H9 (cell line): ENCODE results near the gene LYPD4. TPM values are rescaled to one million over a fixed set of nuclear protein-coding genes. Genes with fewer than 3 reads are reported as not detected.

Experiments used
- DNase-seq: peaks from one replicate; pipeline ENCODE4 v3.0.0-alpha.2; 2017
- H2AFZ ChIP-seq: one replicate; pipeline ENCODE4 v1.6.1; 2013; ENCODE audit warnings: mild to moderate bottlenecking, low read length, control low read depth, moderate library complexity
- H2AK5ac ChIP-seq: 2 replicates; pipeline ENCODE4 v1.6.1; 2013; ENCODE audit warnings: low read length, control low read depth, mixed read lengths; ENCODE audit not compliant: insufficient read length
- H2BK120ac ChIP-seq: one replicate; pipeline ENCODE4 v1.6.1; 2013; ENCODE audit warnings: low read depth, mild to moderate bottlenecking, low read length, control low read depth, inconsistent platforms; ENCODE audit not compliant: poor library complexity, severe bottlenecking
- H2BK12ac ChIP-seq: 2 replicates; pipeline ENCODE4 v1.6.1; 2013; ENCODE audit warnings: low read length, control low read depth, mixed read lengths, low read depth; ENCODE audit not compliant: insufficient read length
- H2BK15ac ChIP-seq: 2 replicates; pipeline ENCODE4 v1.6.1; 2013; ENCODE audit warnings: low read depth, low read length, control low read depth
- H2BK20ac ChIP-seq: one replicate; pipeline ENCODE4 v1.6.1; 2013; ENCODE audit warnings: low read depth, mild to moderate bottlenecking, low read length, control low read depth, inconsistent platforms; ENCODE audit not compliant: poor library complexity, severe bottlenecking
- H2BK5ac ChIP-seq: 2 replicates; pipeline ENCODE4 v1.6.1; 2013; ENCODE audit warnings: low read length, control low read depth, mixed read lengths; ENCODE audit not compliant: insufficient read length
- H3K14ac ChIP-seq: 2 replicates; pipeline ENCODE4 v1.6.1; 2013; ENCODE audit warnings: low read length, control low read depth; ENCODE audit not compliant: insufficient read depth
- H3K18ac ChIP-seq: 2 replicates; pipeline ENCODE4 v1.6.1; 2013; ENCODE audit warnings: low read depth, mild to moderate bottlenecking, mixed read lengths, low read length, control low read depth; ENCODE audit not compliant: insufficient read length
- H3K23ac ChIP-seq: 2 replicates; pipeline ENCODE4 v1.6.1; 2013; ENCODE audit warnings: low read length, control low read depth, mixed read lengths, low read depth; ENCODE audit not compliant: insufficient read length
- H3K23me2 ChIP-seq: 2 replicates; pipeline ENCODE4 v1.6.1; 2013; ENCODE audit warnings: low read depth, mild to moderate bottlenecking, mixed read lengths, low read length, control low read depth; ENCODE audit not compliant: insufficient read length, poor library complexity, severe bottlenecking
- H3K27ac ChIP-seq: 2 replicates; pipeline ENCODE4 v1.5.1; 2013; ENCODE audit warnings: low read length, control low read depth, mixed read lengths, low read depth; ENCODE audit not compliant: insufficient read length
- H3K27me3 ChIP-seq: 2 replicates; pipeline ENCODE4 v1.6.1; 2013; ENCODE audit warnings: low read length, control low read depth, inconsistent platforms; ENCODE audit not compliant: insufficient read depth
- H3K4ac ChIP-seq: 2 replicates; pipeline ENCODE4 v1.6.1; 2013; ENCODE audit warnings: low read depth, mild to moderate bottlenecking, control low read depth, inconsistent platforms, low read length, moderate library complexity
- H3K4me1 ChIP-seq: 2 replicates; pipeline ENCODE4 v1.6.1; 2013; ENCODE audit warnings: low read length, control low read depth, inconsistent platforms; ENCODE audit not compliant: insufficient read depth
- H3K4me2 ChIP-seq: 2 replicates; pipeline ENCODE4 v1.6.1; 2013; ENCODE audit warnings: low read length, control low read depth, mixed read lengths; ENCODE audit not compliant: insufficient read length, insufficient read depth
- H3K56ac ChIP-seq: 2 replicates; pipeline ENCODE4 v1.6.1; 2013; ENCODE audit warnings: low read depth, mild to moderate bottlenecking, mixed read lengths, low read length, control low read depth; ENCODE audit not compliant: insufficient read length
- H3K79me1 ChIP-seq: 2 replicates; pipeline ENCODE4 v1.6.1; 2013; ENCODE audit warnings: low read depth, mild to moderate bottlenecking, moderate library complexity, low read length, control low read depth, inconsistent platforms; ENCODE audit not compliant: insufficient read depth, poor library complexity, severe bottlenecking
- H3K79me2 ChIP-seq: 2 replicates; pipeline ENCODE4 v1.6.1; 2013; ENCODE audit warnings: low read length, control low read depth, inconsistent platforms; ENCODE audit not compliant: insufficient read depth
- H3K9ac ChIP-seq: 2 replicates; pipeline ENCODE4 v1.6.1; 2013; ENCODE audit warnings: low read length, control low read depth, mixed read lengths; ENCODE audit not compliant: insufficient read length; ENCODE audit errors: extremely low read depth
- H3K9me3 ChIP-seq: one replicate; pipeline ENCODE4 v1.6.1; 2013; ENCODE audit warnings: low read depth, low read length, inconsistent platforms; ENCODE audit not compliant: control insufficient read depth
- H3T11ph ChIP-seq: one replicate; pipeline ENCODE4 v1.6.1; 2013; ENCODE audit warnings: mild to moderate bottlenecking, low read length, control low read depth, inconsistent platforms
- H4K20me1 ChIP-seq: one replicate; pipeline ENCODE4 v1.6.1; 2013; ENCODE audit not compliant: control insufficient read depth, insufficient read length, insufficient read depth
- H4K5ac ChIP-seq: 2 replicates; pipeline ENCODE4 v1.6.1; 2013; ENCODE audit warnings: low read depth, mild to moderate bottlenecking, mixed read lengths, low read length, control low read depth; ENCODE audit not compliant: insufficient read length
- H4K8ac ChIP-seq: replicated peaks from 2 replicates; pipeline ENCODE4 v1.6.1; 2013; ENCODE audit warnings: low read length, control low read depth, mixed read lengths, low read depth; ENCODE audit not compliant: insufficient read length
- H4K91ac ChIP-seq: 2 replicates; pipeline ENCODE4 v1.6.1; 2013; ENCODE audit warnings: low read depth, mild to moderate bottlenecking, moderate library complexity, mixed read lengths, low read length, control low read depth; ENCODE audit not compliant: insufficient read length
- H3K27ac Mint-ChIP-seq, 3 experiments: 2 replicates in 2 of 3; 3 replicates in 1 of 3; pipeline ENCODE4 v1.8.0; 2020 to 2021; ENCODE audit warnings: mixed read lengths in 3 of 3, mild to moderate bottlenecking in 1 of 3, moderate library complexity in 1 of 3
- H3K27me3 Mint-ChIP-seq: 2 replicates; pipeline ENCODE4 v1.8.0; 2021; ENCODE audit warnings: low read depth, mild to moderate bottlenecking, moderate library complexity, mixed read lengths
- H3K36me3 Mint-ChIP-seq, 3 experiments: 2 replicates in 2 of 3; 3 replicates in 1 of 3; pipeline ENCODE4 v1.8.0; 2020 to 2021; ENCODE audit warnings: low read depth in 3 of 3, mixed read lengths in 3 of 3; ENCODE audit not compliant: insufficient read depth in 1 of 3
- H3K4me1 Mint-ChIP-seq, 2 experiments: 2 replicates each; pipeline ENCODE4 v1.8.0; 2020; ENCODE audit warnings: mixed read lengths in 2 of 2
- H3K4me3 Mint-ChIP-seq, 2 experiments: 2 replicates in 1 of 2; 3 replicates in 1 of 2; pipeline ENCODE4 v1.8.0; 2020 to 2021; ENCODE audit warnings: mild to moderate bottlenecking in 2 of 2, mixed read lengths in 2 of 2, moderate library complexity in 1 of 2
- H3K9me3 Mint-ChIP-seq, 2 experiments: 2 replicates in 1 of 2; 3 replicates in 1 of 2; pipeline ENCODE4 v1.8.0; 2020; ENCODE audit warnings: mild to moderate bottlenecking in 2 of 2, mixed read lengths in 2 of 2, moderate library complexity in 1 of 2
- WGBS: extraction: QIAGEN DNeasy Blood & Tissue Kit; methylation state at CpG from one replicate; pipeline ENCODE4 v1.1.7; 2013; ENCODE audit warnings: missing lambda C conversion rate, low lambda C conversion rate, mixed read lengths; ENCODE audit not compliant: insufficient read length; ENCODE audit errors: extremely low coverage; 5-methylcytosine and 5-hydroxymethylcytosine counted together
- total RNA-seq: library from RNA; stranded (reverse); gene quantifications from 2 replicates; pipeline ENCODE4 v1.2.1, GENCODE V29; 2021
- TF ChIP-seq, protein P1 (sequence below): fragments of 200-600 bp; sonication (generic); conservative IDR thresholded peaks from 3 replicates; pipeline ENCODE4 v1.8.0; 2021; ENCODE audit warnings: antibody characterized with exemption, mild to moderate bottlenecking

The LYPD4 gene
- total RNA-seq, 1 experiment from 2014 or later = not detected

DNA sequence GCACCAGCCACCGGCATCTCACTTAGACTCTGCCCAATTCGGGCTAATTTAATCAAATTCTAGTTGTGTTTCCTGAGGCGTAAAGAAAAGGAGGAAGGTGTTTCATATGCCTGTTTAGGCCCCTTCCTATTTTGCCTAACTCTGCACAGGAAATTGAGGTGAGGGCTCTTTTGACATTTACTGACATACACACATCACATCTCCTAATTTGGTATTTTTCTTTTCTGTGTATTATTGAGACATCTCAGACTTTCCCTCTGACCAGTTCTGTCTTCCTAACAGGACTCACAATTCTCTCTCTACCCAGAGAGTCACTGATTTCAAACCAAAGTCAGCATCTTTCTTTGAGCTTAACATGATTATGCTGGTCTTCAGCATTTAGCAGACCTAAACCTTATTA, 40.1 kb downstream of the LYPD4 start:
- no peak overlapping the region for H3K23ac ChIP-seq
- no peak overlapping the region for H3K14ac ChIP-seq
- no peaks in the 10 kb centered on the region for H3K27me3 ChIP-seq
- no CpG with 5 or more reads among the region's 3 CpGs for WGBS
- no peaks in the 10 kb centered on the region for H3K4me1 ChIP-seq
- H3K9ac ChIP-seq = no peak overlapping the region
- H2BK120ac ChIP-seq = no peak overlapping the region
- no peak for DNase-seq
- H3K27ac ChIP-seq = no peak overlapping the region
- H3K79me1 ChIP-seq = no peaks in the 10 kb centered on the region
- H4K20me1 ChIP-seq = no peaks in the 10 kb centered on the region
- H3K56ac ChIP-seq = no peak overlapping the region
- no peak overlapping the region for H2BK5ac ChIP-seq
- H3K4me2 ChIP-seq = no peak overlapping the region
- H3K9me3 ChIP-seq = no peaks in the 10 kb centered on the region
- no peak overlapping the region for H3K4ac ChIP-seq
- no peak overlapping the region for H2AK5ac ChIP-seq
- H3K27ac Mint-ChIP-seq = no peak overlapping the region
- H3K9me3 Mint-ChIP-seq = peaks cover 20 to 85% of the 10 kb centered on the region in 2 experiments
- no peak overlapping the region for H3K18ac ChIP-seq
- TF ChIP-seq, protein P1, sequence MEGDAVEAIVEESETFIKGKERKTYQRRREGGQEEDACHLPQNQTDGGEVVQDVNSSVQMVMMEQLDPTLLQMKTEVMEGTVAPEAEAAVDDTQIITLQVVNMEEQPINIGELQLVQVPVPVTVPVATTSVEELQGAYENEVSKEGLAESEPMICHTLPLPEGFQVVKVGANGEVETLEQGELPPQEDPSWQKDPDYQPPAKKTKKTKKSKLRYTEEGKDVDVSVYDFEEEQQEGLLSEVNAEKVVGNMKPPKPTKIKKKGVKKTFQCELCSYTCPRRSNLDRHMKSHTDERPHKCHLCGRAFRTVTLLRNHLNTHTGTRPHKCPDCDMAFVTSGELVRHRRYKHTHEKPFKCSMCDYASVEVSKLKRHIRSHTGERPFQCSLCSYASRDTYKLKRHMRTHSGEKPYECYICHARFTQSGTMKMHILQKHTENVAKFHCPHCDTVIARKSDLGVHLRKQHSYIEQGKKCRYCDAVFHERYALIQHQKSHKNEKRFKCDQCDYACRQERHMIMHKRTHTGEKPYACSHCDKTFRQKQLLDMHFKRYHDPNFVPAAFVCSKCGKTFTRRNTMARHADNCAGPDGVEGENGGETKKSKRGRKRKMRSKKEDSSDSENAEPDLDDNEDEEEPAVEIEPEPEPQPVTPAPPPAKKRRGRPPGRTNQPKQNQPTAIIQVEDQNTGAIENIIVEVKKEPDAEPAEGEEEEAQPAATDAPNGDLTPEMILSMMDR = no peak
- H3K23me2 ChIP-seq = no peaks in the 10 kb centered on the region
- H2BK12ac ChIP-seq = no peak overlapping the region
- peaks cover 7% of the 10 kb centered on the region for H3K27me3 Mint-ChIP-seq
- H3K4me1 Mint-ChIP-seq = no peaks in the 10 kb centered on the region
- no peak overlapping the region for H3T11ph ChIP-seq
- H2BK20ac ChIP-seq = no peak overlapping the region
- H3K4me3 Mint-ChIP-seq = no peak overlapping the region
- no peak overlapping the region for H4K5ac ChIP-seq
- peaks cover 0 to 24% (median 2%) of the 10 kb centered on the region in 3 experiments; a peak in 4 of 7 replicates for H3K36me3 Mint-ChIP-seq
- no peak overlapping the region for H2BK15ac ChIP-seq
- H2AFZ ChIP-seq = no peak overlapping the region
- no peak overlapping the region for H4K91ac ChIP-seq
- no peak overlapping the region for H4K8ac ChIP-seq
- no peaks in the 10 kb centered on the region for H3K79me2 ChIP-seq
